SH-SY5Y (cell line): ENCODE measurements around the gene NRG2.

Experiments used
- GATA2 ChIP-seq: IDR thresholded peaks from 2 replicates; pipeline ENCODE4 v1.6.1; 2011; ENCODE audit warnings: mild to moderate bottlenecking, low read depth, low read length
- GATA3 ChIP-seq: IDR thresholded peaks from 2 replicates; pipeline ENCODE4 v1.6.1; 2011; ENCODE audit warnings: low read depth, mild to moderate bottlenecking, low read length, moderate library complexity

Gene NRG2

DNA sequence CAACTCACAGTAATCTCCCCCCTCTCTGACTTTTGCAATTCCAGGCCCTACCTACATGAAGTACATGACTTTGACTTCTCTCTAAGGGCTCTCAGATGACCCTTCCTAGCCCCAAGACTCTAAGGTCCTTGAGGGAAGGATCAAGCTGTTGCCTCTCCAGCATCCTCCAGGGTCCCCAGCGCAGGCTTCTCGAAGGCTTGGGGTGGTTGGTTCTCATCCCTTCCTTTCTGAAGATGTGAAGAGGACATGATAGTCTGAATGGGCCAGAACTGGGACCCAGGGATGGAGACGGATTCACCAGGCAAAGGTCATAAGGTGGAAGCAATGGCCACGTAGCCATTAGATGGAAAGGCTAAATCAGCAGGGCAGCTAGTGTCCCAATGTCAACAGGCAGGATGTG is 86.8 kb downstream of the NRG2 start:
- TF ChIP-seq GATA3, result no peak
- no peak for TF ChIP-seq GATA2

DNA sequence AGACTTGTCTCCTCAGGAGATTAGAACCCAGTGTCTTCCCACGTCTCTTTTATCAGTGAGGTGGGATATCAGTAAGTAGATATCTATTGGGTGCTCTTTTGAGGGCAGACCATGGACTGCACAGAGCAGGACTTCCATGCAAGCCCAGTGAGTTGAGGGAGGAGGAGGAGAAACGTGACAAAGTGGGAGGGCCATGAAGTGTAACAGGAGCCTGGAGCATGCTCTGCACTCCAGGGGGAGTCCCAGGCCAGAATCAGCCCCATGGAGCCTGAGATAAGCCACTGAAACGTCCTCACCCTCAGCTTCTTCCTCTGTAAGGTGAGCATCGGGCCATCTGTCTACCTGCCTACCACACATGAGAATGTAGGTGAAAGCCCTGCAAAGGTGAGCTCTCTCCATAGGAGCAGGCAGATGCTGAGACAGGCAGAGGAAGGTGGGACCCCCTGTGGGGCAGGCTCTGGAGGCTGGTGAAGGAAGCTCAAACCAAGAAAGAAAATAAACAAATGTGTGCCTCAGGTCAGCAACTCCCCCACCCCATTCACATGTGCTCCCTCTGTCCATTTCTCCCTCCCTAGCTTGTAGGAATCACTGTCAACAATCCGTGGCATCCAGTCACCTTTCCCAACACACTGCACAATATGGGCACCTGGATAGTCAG is 87.4 kb downstream of the NRG2 start:
- no peak for TF ChIP-seq GATA3
- TF ChIP-seq GATA2, result no peak

DNA sequence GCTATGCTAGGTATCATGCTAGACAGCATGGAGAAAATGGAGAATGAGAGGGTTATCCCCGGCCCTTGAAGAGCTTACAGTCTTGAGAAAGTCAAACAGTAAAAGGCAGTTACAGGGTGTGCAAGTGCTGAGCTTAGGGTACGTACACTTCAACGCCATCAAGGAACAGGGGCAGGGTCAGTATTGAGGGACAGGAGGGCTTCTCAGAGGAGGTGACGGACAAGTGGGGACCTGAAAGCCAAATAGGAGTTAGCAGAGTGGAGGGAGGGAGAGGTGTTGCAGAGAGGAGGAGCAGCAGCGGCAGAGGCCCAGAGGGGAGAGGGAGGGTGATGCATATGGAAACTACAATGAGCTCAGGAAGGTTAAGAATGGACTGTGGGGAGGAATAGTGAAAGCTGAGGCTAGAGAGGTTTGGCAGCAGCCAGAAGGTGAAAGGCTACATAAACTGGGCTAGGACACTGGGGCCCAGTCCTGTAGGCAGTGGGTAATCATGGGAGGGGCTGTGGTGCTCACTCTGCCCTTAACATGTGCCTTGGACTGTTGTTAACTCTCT is 88.0 kb downstream of the NRG2 start:
- TF ChIP-seq GATA2 (no peak), GATA3 (no peak)

DNA sequence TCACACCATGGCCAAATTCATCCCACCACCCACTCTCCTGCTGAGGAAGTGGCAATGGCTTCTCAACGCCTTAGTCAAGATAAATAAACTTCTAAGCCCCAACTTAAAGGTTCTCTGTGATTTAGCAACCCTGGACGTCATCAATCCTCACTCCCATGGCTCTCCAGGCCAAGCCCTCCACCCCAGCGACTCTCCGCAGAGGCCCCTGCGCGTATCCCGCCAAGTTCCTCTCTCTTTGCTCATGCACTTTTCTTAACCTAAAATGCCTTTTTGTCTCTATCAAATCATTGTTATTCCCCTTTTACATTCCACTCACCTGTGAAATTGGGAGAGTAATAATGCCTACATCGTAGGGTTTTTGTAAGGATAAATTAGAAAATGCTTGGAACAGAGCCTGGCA is 88.6 kb downstream of the NRG2 start:
- TF ChIP-seq GATA3 (no peak), GATA2 (no peak)

DNA sequence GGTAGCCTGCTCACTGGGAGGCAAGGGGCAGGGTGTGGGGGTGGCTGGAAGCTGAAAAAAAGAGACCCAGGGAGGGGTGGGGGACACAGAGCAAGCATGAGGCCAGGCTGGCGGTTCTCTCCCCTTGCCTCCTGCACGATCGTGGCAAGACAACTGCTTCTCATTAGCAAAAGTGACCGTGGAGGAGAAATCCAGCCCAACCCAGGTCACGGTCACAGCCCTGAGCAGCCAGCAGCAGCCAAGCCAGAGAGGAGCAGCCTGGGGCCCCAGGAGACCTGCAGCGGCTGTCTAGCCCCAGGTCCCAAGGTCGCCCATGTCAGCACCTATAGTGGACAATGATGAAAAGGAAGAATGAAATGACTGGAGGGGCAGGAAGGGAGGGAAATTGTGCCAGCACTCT is 89.1 kb downstream of the NRG2 start:
- TF ChIP-seq GATA3 (no peak), GATA2 (no peak)

DNA sequence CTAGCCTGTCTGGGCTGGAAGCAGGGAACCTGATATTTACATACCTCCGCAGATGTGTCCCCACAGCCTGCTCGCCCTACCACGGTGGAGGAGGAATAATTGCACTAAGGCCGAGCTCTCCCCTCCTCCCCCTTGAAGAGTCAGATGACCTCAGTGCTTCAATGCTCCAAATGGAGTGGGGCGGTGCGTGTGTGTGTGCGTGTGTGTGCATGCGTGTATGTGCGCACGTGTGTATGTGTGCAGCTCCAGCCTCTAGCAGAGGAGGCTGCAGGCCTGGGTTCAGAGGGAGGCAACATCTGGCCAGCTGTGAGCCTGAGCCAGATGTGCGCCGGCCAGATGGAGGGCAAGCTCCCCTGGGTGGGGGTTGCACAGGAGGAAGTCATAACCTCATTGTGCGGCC is 90.5 kb downstream of the NRG2 start:
- TF ChIP-seq GATA3 (no peak), GATA2 (no peak)

DNA sequence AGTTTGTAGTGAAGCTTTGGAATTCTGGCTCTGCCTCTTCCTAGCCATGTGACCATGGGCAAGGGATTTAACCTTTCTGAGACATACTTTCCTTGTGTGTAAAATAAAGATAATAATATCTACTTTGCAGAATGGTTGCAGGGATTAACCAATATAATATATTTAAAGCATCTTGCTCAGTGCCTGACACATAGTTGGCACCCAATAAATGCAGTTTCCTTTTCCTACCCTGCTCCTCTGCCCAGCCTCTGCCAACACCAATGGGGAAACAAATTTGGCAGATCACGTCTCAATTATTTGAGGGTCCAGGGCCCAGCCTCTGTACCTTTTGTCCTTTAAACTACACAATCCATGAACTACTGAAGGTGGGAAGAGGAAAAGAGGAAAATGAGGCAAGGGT is 91.1 kb downstream of the NRG2 start:
- TF ChIP-seq GATA3, result no peak
- no peak for TF ChIP-seq GATA2

DNA sequence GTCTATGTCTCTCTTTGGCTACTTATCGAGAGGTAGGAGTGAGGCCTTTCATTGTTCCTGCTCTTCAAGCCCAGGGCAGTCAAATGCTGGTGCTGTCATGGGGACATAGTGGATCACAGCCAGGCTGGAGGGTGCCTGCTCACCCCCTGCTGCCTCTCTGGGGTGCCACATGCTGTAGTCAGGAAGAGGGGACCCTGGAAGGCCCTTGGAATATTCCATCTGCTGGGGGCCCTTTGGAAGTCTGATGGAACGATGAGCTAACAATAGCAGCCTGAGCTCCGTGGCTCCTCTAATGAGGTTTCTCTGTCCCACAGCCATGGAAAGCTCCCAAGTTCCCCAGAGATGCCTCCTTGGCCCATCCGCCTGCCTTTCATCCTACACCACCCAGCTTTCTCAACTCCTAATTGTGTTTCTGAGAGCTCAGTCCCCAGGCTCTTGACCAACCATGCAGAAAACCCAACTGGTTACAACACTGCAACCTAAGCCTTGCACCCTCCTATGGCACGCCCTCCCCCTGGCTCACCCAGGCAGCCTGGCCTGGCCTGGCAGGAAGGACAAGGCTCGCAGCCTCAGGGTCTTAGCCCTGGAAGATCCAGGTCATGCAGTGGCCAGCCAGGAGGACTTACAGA is 91.7 kb downstream of the NRG2 start:
- TF ChIP-seq GATA2 (no peak), GATA3 (no peak)

DNA sequence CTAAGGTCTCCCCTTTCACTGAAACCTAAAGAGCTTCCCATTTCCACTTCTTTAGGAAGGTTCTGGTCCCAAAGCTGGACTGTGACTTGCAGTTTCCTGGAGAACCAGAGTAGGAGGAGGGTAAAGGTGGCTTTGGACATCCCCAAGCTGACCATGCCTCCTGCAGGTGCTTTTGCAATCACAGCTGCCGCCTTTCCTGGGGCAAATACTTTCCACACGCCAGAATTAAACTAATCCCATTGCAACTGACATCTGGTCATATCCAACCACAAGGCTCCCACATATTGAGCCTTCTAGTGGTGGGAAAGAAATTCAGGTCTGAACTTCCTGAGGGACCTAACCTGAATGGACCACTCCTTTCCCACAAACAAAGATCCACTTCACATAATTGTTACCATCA is 92.7 kb downstream of the NRG2 start:
- TF ChIP-seq GATA3 (no peak), GATA2 (no peak)

DNA sequence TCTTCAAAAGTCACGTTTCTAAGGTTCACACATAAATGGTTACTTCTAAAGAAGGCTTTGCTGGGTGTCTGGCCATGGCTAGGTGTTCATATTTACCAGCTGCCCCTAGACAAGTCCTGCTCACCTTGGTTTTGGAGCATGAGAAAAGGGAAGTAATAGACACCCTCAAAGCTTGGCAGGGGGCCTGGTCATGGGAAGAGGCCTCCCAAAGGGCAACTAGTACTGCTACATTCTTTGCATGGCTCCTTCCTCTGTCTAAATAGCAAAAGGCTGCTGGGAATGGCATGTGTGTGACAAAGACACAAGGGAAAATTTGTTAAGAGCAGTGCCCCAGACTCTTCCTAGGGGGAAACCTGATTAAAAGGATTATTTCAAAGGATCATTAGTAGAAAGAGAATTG is 93.4 kb downstream of the NRG2 start:
- TF ChIP-seq GATA3 (no peak), GATA2 (no peak)

DNA sequence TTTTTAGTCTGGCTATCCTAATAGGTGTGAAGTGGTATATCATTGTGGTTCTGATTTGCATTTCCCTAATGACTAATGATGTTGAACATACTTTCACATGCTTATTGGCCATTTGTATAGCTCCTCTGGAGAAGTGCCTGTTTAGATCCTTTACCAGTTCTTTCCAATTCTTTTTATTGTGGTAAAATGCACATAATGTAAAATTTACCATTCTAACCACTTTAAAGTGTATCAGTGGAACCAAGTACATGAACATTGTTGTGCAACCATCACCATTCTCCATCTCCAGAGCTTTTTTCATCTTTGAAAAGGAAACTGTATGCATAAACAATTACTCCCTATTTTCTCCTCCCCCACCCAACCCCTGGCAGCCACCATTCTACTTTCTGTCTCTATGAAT is 95.4 kb downstream of the NRG2 start:
- TF ChIP-seq GATA3 (no peak), GATA2 (no peak)

DNA sequence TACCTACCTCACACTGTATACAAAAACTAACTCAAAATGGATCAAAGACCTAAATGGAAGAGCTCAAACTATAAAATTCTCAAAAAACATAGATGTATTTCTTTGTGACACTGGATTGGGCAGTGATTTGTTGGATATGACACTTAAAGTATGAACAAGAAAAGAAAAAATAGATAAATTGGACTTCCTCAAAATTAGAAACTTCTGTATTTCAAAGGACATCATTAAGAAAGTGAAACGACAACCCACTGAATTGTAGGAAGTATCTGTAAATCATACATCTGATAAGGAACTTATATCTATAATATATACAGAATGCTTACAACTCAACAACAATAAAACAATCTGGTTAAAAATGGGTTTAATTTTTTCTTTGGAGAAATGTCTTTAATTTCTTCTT is 96.7 kb downstream of the NRG2 start:
- TF ChIP-seq GATA3, result no peak
- no peak for TF ChIP-seq GATA2

DNA sequence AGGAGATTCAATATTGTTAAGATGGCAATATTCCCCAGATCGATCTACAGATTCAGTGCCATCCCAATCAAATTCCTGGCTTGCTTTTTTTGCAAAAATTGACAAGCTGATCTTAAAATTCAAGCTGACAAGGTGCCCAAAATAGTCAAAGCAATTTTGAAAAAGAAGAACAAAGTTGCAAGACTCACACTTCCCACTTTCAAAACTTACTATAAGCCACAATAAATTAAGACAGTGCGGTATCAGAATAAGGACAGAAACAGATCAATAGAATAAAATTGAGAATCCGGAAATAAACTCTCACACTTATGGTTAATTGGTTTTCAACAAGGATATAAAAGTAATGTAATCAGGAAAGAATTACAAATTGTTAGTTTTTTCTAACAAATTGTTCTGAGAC is 97.1 kb downstream of the NRG2 start:
- TF ChIP-seq GATA3 (no peak), GATA2 (no peak)

DNA sequence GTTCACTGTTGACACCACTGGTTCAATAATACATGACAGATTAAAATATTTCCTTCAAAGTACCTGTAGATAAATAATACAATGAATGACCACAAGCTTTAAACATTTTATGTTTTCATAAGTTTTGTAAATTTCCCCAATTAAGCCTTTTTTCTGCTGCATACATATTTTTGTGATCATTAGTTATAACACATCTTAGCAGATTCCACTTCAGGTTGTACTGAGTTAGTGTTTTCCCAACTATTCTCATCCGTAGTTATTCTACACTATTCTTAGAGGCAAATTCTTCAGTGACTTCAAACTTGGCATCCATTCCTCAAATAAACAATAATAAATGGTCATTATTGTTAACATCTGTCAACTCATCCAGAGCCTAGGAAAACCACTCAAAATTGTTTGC is 100.9 kb downstream of the NRG2 start:
- TF ChIP-seq GATA2, result no peak
- no peak for TF ChIP-seq GATA3

DNA sequence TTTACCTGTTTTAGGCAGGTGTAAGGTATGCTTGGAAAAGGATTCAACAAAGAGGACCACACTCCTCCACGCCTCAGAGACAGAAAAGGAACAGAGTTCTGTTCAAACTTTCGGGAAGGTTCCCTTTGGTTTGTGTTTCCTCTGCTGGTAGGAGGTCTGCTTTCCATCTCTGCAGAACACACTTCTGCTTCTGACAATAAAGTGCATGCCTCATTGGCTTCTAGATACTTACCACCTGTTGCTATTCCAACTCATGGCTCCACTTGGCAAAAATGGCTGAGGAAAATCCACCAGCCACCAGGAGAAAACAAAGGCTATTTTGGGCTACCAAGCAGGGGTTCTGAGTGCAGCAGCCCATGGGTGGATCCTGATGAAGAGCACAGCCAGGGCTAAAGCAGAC is 112.7 kb downstream of the NRG2 start:
- no peak for TF ChIP-seq GATA2
- TF ChIP-seq GATA3, result no peak

DNA sequence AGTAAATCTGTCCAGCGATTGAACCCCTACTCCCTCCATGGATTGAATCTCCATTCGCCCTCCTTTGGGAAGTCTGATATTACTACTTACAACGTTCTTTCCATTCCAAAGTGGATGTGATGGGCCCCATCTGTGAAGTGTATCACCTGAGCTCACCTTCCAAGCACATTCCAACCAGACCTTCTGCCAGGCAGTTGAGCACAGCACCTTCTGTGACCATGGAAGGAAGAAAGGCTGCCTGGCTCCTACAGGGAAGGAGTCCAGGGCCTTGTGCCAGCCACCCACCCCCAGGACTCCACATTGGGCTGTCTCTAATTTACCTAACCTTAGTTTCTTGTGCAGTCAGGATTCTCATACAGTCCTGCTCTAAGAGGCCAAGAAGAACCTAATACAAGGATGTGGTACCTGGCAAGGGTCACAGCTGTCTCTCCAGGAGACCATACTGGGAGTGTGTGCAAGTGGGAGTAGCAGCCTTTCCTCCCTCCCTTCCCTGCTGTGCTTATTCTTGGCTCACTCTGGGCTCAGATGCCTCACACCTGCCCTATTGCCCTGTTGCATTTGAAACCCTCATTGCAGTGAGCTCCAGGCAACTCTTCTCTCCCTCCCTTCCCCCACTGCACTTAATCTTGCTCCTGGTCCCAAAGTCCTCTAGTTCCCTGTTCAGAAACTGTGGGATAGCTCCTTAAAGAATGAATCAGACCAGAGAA is 116.1 kb downstream of the NRG2 start:
- TF ChIP-seq GATA2, result no peak
- TF ChIP-seq GATA3, result no peak
